SIG-M5 (cell line): Measurements from ENCODE around the gene ARL8A.
A peak's percentile ranks its signal among the peaks of the same experiment; 100 is the strongest.
"Not testable (repeated sequence)": the region's sequence is repeated elsewhere in the genome, so short reads cannot be mapped to it uniquely, and the experiment has no call there.

Experiments used
- DNase-seq: peaks from one replicate; lab custom pipeline; 2025; lab: John Stamatoyannopoulos, UW

The ARL8A gene

DNA sequence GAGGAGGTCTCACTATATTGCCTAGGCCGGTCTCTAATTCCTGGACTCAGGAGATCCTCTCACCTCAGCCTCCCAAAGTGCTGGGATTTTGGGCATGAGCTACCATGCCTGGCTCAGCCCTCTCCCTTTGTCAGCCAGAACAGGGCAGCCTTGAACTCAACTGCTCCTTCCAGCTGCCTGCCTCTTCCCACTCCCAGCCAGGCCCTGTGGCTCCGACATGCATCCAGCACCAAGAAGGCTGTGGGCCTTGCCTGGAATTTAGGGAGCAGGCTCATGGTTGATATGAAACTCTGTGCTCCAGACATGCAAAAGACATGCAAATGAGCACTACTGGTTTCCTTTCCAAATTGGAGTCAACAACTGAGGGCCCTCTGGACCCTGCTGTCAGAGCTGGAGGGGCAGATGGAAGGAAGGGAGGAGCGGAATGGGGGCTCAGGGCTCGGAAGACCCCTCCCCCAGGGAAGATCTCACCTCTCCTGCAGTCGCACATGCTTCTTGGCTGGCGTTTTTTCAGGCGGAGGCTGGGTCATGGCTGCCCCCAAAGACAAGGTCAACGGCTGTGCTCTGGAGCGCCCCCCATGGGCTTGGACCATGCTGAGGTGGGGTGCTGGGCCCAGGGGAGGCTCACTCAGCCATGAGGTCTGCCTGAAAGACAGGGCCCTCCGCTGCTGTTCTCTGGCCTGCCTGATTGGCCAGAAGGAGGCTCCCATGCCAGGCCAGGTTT is 14.4 kb upstream of the ARL8A start:
- DNase-seq: no peak

DNA sequence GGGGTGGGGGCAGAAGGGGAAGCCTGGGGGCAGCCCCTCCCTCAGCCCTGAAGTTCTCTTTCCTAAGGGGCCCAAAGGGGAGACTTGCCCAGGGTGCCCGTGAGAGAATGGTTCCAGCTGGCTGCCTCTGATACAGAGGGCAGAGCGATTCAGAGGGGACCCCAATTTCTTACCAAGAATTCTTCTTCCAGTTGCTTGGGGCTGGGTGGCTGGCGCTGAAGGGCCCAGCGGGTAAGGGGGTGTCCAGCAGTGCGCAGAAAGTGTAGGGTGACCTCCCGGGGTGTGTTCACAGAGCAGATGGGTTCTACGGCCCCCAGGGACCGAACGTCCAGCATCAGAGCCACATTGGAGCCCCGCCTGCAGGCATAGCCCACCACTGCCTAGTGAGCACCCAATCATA is 13.4 kb upstream of the ARL8A start:
- no peak for DNase-seq

DNA sequence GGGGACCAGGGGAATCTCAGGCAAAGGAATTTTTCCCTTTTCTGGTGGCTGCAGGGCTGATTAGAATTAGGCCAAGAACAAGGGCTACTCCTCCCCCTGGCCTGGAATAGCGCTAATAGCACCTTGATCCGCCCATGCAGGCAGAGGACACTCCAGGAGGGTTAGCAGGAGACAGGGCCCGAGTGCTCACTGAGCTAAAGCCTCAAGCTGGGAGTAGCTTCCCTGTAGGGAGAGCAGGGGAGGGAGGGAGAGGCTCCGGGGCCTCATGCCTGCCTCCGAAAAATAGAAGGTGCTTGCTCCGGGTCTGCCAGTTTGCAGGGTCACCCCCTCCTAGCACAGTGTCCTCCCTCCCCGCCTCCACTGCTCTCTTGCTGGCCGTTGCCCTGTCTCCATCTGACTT is 12.1 kb upstream of the ARL8A start:
- DNase-seq: no peak

DNA sequence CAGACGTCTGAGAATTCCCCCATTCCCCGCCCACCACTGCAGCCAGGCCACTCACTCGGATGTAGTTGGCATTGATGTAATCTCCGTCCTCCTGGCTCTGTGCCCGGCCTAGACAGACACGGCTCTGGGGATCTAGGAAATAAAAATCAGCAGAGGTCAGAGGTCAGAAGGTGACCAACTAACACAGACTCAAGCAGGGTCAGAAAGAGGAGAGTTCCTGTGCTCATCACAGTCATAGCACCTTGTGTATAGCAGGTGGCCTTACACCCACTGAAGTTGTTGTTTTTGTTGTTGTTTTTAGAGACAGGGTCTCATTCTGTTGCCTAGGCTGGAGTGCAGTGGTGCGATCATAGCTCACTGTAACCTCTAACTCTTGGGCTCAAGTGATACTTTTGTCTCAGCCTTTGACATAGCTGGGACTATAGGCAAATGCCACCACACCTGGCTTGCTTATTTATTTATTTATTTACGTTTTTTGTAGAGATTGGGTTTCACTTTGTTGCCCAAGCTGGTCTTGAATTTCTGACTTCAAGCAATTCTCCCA is 11.0 kb upstream of the ARL8A start:
- DNase-seq: no peak

DNA sequence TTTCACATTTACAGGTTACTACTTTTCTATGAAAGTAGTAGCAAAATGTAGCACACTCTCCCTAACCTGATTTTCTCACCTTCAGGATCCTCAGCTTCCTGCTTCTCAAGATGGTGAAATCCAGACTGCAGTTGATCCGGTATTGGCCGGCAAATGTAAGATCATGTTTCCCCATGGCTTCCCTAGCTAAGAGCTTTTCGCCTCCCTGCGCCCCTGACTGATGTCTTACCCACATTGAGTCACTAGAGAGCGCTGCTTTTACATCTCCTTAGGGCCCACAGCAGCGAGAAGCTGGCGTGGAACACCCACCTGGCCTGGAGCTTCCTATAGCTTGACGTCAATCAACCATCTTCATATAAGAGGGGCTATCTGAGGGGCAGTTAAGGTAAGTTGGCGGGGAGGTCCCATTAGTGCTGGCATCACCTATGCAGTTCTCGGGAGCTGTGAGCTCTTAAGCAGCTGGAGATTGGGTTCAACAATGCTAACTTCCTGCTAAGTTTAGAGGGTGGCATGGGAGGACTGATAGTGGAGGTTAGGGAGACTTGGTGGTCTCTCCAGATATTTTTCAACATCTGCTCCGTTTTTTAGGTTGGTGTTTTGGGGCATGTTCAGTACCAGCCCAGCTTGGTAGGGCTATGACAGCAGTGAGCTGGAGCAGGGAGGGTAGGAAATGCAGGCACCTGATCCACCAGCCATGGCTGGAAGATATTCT is 10.4 kb upstream of the ARL8A start:
- DNase-seq: peak; percentile 58

DNA sequence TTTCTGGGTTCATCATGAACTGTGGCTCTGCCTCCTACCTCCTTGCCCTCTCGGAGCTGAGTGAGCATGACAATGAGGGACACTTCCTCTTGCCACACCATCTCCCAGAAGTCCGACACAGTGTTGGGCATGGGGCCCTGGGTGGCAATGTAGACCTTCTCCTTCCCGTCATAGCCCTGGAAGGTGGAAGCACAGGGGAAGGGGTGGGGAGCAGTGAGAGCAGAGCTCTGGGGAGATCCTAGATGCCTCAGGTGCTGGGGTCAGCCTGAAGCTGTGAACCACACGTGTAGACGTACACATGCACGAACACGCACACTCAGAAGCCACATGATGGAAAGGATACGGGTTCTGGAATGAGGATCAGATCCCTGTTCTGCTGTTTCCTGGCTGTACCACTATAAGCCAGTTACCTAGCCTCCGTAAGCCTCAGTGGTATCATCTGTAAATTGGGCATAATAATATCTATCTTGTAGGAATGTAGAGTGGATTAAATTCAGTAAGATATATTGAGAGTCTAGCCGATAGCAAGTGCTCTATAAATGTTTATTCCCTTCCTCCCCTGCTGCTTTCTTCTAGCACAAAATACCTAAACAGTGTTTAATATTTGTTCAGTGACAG is 9.7 kb upstream of the ARL8A start:
- DNase-seq: no peak

DNA sequence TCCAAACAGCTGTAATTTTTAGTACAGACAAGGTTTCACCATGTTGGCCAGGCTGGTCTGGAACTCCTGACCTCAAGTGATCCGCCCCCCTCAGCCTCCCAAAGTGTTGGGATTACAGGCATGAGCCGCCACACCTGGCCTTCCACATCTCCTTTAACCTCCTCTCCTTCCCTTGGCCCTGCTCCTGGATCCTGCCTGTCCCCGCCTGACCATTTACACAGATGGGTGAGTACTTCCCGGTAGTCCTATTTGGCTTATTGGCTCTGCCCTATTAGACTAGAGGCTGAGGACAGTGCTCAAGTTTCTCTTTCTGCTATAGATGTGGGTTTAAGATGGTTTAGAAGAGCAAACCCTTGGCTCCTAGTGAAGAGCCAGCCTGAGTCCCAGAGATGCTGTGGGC is 8.7 kb upstream of the ARL8A start:
- DNase-seq: no peak

DNA sequence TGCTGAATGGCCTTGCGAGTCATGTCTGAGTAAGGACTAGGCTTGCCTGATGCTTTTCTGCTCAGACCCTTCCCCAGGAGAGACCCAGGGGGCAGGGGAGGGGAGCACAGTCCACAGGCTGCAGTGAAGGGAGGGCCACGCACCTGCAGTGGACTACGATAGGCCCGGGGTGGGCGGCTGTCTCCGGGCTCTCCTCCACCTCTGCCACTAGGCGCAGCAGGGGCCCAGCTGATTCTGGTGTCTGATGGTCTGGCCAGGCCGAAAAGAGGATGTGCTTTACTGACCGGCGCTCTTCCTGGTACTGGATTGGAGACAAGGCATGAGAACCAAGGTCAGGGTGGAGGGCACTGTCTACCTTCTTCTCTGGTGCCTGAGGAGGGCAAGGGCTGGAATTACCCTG is 7.9 kb upstream of the ARL8A start:
- no peak for DNase-seq

DNA sequence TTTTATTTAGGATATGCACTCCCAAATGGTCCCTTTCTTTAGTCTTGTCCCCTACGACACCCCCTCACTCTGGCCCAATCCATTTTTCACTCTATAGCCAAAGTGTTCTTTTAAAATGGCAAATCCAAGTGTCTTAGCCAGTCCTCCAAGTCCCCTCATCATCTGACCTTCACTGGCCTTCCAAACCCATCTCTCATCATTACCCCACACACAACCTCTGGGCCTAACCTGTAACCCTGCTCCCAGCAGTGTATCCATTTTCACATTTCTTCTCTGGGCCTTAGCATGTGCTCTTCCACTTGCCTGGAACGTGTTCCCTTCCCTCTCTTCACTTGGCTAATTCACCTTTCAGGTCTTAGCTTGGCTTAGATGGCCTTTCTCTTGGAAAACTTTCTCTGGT is 6.5 kb upstream of the ARL8A start:
- DNase-seq: no peak

DNA sequence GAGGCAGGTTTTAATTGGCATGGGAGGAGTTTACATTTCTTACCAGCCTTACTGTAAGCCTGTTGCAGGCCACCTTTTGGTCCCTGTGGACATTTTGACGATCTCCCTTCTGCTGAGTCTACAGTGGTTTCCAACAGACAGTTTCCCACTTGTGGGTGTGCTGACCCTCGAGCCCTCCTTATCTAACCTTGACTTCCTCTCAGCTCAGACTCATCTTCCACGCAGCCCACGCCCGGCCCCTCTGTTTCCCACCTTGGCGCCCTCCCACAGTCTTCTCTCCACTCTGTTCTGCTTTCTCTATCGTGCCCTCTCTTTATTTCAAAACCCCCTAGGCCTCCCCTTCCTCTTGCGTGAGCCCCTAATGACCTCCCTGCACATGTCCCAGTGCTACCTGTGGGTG is 6.1 kb upstream of the ARL8A start:
- no peak for DNase-seq

DNA sequence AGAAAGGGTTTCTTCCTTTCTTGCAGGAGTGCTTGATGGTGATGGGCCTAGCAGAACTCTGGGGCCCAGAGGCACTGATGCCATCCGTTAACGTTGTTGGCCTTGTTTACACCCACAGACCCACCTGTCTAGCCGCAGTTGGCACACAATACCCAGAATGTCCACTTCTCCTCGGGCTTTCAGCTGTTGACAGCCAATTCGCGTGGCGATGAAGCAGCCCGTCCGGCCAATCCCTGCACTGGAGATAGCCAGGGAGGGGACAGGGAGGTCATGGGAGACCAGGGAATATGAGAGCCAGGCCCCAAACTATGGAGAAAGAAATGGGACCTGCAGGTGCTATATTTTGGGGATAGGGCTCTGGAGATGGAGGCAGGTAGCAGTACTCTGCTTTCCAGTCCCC is 5.7 kb upstream of the ARL8A start:
- no peak for DNase-seq

DNA sequence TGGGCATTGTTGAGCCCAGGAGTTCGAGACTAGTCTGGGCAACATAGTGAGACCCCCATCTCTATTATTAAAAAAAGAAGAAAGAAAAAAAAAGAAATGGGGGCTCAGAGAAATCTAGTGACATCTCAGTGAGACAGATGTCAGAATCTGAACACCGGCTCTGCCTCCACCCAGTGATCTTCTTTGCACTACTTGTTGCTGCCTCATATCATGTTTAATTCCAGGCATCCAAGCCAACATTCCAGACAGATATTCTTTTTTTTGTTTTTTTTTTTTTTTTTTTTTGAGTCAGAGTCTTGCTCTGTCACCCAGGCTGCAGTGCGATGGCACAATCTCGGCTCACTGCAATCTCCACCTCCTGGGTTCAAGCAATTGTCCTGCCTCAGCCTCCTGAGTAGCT is 5.0 kb upstream of the ARL8A start:
- no peak for DNase-seq

DNA sequence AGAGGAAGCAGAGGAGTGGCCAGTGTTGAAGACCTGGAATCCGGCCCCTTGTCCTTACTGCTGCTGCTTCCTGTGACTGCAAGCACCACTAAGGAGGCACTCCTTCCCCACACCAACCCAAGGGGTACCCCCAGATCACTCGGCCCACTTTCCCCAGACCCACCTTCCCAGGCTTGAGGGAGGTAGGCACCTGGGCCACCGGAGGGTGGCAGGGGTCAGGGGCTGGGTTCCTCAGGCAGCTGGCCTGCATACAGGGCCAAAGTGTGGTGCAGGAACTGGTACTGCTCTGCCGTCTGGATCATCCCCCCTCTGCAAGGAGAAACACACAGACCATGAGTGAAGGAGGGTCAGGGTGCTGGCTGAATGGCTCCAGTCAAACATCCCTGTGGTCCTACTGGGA is 3.9 kb upstream of the ARL8A start:
- DNase-seq: no peak

DNA sequence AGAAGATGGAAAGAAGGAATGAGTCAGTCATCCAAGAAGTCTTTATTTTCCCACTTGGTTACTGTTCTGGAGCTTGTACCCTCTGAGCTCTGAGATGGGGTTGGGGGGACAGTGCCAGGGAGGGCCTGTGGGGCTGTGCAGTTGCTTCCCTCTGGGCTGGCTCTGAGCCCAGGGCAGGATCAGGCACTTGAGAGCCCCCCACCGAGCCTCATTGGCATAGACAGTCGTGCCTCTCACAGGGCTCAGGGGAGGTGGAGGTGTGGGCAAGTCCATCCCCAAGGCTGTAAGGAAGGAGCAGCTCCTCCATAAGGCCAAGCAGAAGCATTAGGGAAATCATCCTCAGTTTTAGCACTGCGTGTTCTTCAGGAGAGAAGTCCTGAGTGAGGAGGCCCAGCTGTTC is 2.5 kb upstream of the ARL8A start:
- no peak for DNase-seq

DNA sequence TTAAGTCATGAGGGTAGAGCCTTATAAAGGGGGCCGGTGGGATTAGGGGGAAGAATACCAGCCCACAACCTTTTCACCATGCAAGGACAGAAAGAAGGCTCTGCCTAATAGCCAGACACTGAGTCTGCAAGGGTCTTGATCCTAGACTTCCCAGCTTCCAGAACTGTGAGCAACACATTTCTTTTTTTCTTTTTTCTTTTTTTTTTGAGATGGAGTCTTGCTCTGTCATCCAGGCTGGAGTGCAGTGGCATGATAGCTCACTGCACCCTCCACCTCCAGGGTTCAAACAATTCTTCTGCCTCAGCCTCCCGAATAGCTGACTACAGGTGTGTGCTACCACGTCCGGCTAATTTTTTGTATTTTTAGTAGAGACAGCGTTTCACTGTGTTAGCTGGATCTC is 1.7 kb upstream of the ARL8A start:
- no peak for DNase-seq

DNA sequence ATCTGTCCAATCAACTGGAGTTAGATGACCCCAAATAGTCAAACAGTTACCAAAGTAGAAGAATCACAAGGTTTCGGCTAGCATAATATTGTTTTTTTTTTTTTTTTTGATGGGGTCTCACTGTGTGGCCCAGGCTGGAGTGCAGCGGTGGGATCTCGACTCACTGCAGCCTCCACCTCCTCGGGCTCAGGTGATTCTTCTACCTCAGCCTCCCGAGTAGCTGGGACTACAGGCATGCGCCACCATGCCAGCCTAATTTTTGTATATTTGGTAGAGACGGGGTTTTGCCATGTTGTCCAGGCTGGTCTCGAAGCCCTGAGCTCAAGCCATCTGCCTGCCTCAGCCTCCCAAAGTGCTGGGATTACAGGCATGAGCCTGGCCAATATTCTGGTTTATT is 1.2 kb upstream of the ARL8A start:
- DNase-seq: not testable (repeated sequence)

DNA sequence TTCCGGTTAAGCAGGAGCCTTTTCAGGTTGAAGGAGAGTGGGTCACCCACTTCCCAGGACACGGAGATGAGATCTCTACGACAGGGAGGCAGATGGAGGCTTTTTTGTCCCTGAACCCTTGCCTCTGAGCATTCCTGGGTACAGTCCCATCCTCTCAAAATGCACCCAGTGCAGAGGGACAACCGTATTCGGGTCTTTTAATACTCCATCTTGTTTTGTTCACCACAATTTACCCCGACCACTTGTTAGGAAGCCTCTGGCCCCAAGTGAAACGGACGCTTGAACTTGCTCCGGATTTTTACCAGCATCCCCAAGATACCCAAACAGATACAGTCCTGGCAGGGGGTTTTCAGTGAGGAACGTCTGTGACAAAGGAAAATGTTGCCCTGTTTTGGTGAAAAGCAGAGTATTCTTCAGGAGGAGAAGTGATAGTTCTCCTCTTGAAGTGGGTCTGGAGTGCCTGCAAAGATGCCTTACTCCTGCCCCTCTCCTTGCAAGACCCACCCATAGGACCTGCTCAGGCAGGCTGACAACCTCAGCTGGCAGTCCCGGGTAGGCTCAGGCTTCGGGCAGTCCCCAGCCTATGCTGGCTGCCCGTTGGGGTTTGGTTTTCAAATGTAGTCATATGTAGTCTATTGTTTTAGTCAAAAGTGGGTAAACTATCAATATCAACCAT is 669 bp upstream of the ARL8A start:
- no peak for DNase-seq

DNA sequence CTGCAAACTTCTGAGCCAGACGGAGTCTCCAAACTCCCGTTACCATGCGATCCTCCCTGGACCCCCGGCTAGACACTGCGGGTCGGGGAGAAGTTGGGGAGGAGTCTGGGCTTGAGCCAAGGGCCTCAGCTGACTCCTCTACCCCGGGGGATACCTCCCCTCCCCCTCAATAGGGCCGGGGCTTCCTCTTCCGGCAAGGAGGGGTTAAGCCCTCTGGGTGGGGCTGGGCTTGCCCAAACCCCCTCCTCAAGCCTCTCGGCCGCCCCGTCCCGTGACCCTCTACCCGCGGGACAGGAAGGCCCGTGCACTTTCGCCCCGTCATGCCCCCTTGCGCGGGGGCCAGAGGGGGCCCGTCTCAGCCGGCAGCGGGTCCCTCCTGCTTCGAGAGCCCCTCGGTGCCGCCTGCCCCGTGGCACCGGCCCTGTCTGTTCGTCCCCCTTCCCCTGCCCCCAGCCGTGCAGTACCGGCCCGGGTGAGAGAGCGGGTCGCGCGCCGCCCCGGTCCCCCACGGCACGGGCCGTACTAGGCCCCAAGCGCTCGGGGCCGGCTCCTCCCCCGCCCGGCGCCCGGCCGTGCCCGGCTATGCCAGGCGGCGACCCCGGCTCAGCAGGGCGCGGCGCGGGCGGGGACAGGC is 652 bp downstream of the ARL8A start:
- DNase-seq: no peak

DNA sequence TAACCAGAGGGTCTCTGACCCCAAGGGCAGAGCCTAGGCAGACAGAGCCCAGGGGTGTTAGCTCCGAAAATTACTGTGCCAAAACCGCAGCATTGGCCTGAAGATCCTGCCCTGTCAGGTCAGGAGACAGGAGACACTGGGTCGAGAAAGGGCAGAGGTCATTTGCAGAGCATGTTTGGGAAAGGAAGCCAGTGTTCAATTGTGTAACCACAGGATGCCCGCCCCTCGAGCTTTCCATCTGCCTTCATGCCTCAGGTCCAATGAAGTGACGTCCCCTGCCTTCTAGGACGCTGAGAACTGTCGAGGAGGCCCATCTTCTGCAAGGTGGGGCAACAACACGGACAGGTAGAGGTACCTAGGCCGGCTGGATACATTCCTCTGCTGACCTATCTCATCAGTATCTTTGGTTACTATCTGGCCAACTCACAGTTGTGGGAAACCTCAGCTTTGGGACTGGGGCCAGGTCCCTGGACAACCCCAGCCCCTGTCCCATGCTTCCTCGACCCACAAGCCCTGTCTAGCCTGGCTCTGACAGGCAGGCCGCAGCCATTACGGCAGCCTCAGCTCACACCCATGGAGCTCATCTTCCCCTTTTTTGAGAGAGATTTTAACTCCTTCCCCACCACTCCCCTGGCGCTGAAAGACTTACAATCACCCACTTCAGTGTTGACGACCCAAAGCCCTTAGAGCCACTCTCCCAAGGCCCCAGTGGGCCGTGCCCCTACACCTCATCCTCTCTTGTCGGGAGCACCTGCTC is 1.3 kb downstream of the ARL8A start:
- peak; percentile 53 for DNase-seq

DNA sequence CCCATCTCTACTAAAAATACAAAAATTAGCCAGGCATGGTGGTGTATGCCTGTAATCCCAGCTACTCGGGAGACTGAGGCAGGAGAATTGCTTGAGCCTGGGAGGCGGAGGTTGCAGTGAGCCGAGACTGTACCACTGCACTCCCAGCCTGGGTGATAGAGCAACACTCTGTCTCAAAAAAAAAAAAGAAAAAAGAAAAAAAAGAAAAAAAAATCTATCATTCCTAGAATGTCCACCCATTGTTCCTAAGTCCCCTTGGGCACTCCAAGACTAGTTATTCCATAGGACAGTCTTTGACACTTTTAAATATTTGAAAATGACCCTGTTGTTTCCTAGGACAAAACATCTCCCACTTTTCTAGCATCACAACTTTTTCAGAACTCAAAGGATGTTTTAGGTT is 3.1 kb downstream of the ARL8A start:
- DNase-seq: not testable (repeated sequence)

DNA sequence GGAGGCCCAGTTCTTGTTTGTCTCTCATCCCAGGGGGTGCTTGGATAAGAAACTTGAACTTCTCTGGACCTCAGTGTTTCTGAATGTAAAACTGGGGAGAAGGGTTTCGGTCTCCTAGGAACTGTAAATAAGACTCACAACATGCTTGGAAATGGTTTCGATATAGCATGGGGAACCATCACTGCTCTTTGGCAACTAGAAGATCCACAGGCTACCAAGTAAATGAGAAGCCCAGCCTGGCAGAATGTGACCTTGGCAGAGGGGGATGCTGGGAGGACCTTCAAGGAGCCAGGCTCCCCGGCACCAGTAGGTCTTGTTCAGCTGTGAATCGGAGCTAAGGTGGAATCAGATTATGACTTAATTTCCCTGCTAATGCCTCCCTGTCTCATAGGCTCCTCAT is 3.7 kb downstream of the ARL8A start:
- DNase-seq: no peak
